ENCODE results near the gene SERPINB13. TPM values are rescaled to one million over a fixed set of nuclear protein-coding genes. Genes with fewer than 3 reads are reported as not detected.

SERPINB13 gene
- not detected in 2 replicates for total RNA-seq (2022)
- Bru-seq, nascent RNA: not detected
- BruChase-seq, experiment 1, labeled RNA remaining after a 6-hour chase: not detected
- BruChase-seq, experiment 2, labeled RNA remaining after a 2-hour chase: not detected
- long read RNA-seq: 0 reads

- no TSS peak for BruUV-seq (replicated peaks)
- H3K36me3 Mint-ChIP-seq (ENCODE audit: insufficient read depth, unreplicated experiment): no peaks in the 10 kb centered on the region
- no peaks in the 10 kb centered on the region for H3K9me3 Mint-ChIP-seq (ENCODE audit: low read depth, unreplicated experiment)
- DNase-seq: no peak
- H3K27ac Mint-ChIP-seq (ENCODE audit: unreplicated experiment): no peak within 1 kb of the TSS
- CTCF ChIA-PET: interaction anchor here (0.6 kb wide), 1 partner anchor 155 kb away, joined by 4 read pairs; no protein-coding TSS in a partner anchor
- peaks cover 14% of the 10 kb centered on the region for H3K4me1 Mint-ChIP-seq (ENCODE audit: low read depth, unreplicated experiment)
- no peak for TF ChIP-seq CTCF (IDR thresholded peaks at IDR 0.05; ENCODE audit: unreplicated experiment)
- H3K4me3 Mint-ChIP-seq (ENCODE audit: low read depth, unreplicated experiment): no peak within 1 kb of the TSS
- intact Hi-C loops (cut with micrococcal nuclease; ENCODE audit: unreplicated experiment): no loop called here
- no peaks in the 10 kb centered on the region for H3K27me3 Mint-ChIP-seq (ENCODE audit: unreplicated experiment)
Measured at GRCh38 chr18:63586966-63587365, at the start of gene SERPINB13. TSS of gene SERPINB13 (plus strand) at chr18:63587343. CDS start at chr18:63588668, 1,325 bp downstream.

GRCh38 chr18:63539904-63540510 is 47.1 kb upstream of the SERPINB13 start:
- TF ChIP-seq CTCF (IDR thresholded peaks at IDR 0.05; ENCODE audit: unreplicated experiment): no peak
- Mint-ChIP-seq H3K36me3 (ENCODE audit: insufficient read depth, unreplicated experiment) (no peaks in the 10 kb centered on the region), H3K9me3 (ENCODE audit: low read depth, unreplicated experiment) (no peaks in the 10 kb centered on the region), H3K4me1 (ENCODE audit: low read depth, unreplicated experiment) (no peaks in the 10 kb centered on the region), H3K27me3 (ENCODE audit: unreplicated experiment) (no peaks in the 10 kb centered on the region), H3K27ac (ENCODE audit: unreplicated experiment) (no peak overlapping the region), H3K4me3 (ENCODE audit: low read depth, unreplicated experiment) (no peak overlapping the region)
- BruUV-seq (replicated peaks): no TSS peak
- CTCF ChIA-PET: no interaction called here
- DNase-seq: no peak
- intact Hi-C loops (cut with micrococcal nuclease; ENCODE audit: unreplicated experiment): no loop called here

- no peak within 1 kb of the TSS for H3K27ac Mint-ChIP-seq (ENCODE audit: unreplicated experiment)
- no peaks in the 10 kb centered on the region for H3K27me3 Mint-ChIP-seq (ENCODE audit: unreplicated experiment)
- no peak for DNase-seq
- no TSS peak for BruUV-seq (replicated peaks)
- H3K9me3 Mint-ChIP-seq (ENCODE audit: low read depth, unreplicated experiment): no peaks in the 10 kb centered on the region
- no peak within 1 kb of the TSS for H3K4me3 Mint-ChIP-seq (ENCODE audit: low read depth, unreplicated experiment)
- no peaks in the 10 kb centered on the region for H3K4me1 Mint-ChIP-seq (ENCODE audit: low read depth, unreplicated experiment)
- no peaks in the 10 kb centered on the region for H3K36me3 Mint-ChIP-seq (ENCODE audit: insufficient read depth, unreplicated experiment)
- intact Hi-C loops (cut with micrococcal nuclease; ENCODE audit: unreplicated experiment): no loop called here
- CTCF ChIA-PET: interaction anchor here (0.6 kb wide), 1 partner anchor 135 kb away, joined by 4 read pairs; no protein-coding TSS in a partner anchor
- TF ChIP-seq CTCF (IDR thresholded peaks at IDR 0.05; ENCODE audit: unreplicated experiment): no peak
Measured at GRCh38 chr18:63542069-63542468, 45.1 kb upstream of the SERPINB13 start, which contains the start of gene SERPINB12. TSS of gene SERPINB12 (plus strand) at chr18:63542369. CDS start at chr18:63556160, 13,791 bp downstream.

GRCh38 chr18:63544017-63544416 is 43.1 kb upstream of the SERPINB13 start:
- H3K9me3 Mint-ChIP-seq (ENCODE audit: low read depth, unreplicated experiment): no peaks in the 10 kb centered on the region
- no TSS peak for BruUV-seq (replicated peaks)

More at GRCh38 chr18:63544017-63544416, 43.1 kb upstream of the SERPINB13 start:
- Mint-ChIP-seq H3K36me3 (ENCODE audit: insufficient read depth, unreplicated experiment) (no peaks in the 10 kb centered on the region), H3K27ac (ENCODE audit: unreplicated experiment) (no peak overlapping the region), H3K4me1 (ENCODE audit: low read depth, unreplicated experiment) (peaks cover 5% of the 10 kb centered on the region), H3K4me3 (ENCODE audit: low read depth, unreplicated experiment) (no peak overlapping the region), H3K27me3 (ENCODE audit: unreplicated experiment) (no peaks in the 10 kb centered on the region)
- DNase-seq: no peak
- CTCF ChIA-PET: no interaction called here
- intact Hi-C loops (cut with micrococcal nuclease; ENCODE audit: unreplicated experiment): no loop called here
- TF ChIP-seq CTCF (IDR thresholded peaks at IDR 0.05; ENCODE audit: unreplicated experiment): no peak

Measured in Calu3 (cell line).